ENCODE data around the gene ATXN10. TPM values are rescaled to one million over a fixed set of nuclear protein-coding genes. Genes with fewer than 3 reads are reported as not detected.
A peak's percentile ranks its signal among the peaks of the same experiment; 100 is the strongest.
"Not testable (repeated sequence)": the region's sequence is repeated elsewhere in the genome, so short reads cannot be mapped to it uniquely, and the experiment has no call there.

Gene ATXN10
- total RNA-seq, 1 donor from 2014 or later, result 92.4 TPM

DNA sequence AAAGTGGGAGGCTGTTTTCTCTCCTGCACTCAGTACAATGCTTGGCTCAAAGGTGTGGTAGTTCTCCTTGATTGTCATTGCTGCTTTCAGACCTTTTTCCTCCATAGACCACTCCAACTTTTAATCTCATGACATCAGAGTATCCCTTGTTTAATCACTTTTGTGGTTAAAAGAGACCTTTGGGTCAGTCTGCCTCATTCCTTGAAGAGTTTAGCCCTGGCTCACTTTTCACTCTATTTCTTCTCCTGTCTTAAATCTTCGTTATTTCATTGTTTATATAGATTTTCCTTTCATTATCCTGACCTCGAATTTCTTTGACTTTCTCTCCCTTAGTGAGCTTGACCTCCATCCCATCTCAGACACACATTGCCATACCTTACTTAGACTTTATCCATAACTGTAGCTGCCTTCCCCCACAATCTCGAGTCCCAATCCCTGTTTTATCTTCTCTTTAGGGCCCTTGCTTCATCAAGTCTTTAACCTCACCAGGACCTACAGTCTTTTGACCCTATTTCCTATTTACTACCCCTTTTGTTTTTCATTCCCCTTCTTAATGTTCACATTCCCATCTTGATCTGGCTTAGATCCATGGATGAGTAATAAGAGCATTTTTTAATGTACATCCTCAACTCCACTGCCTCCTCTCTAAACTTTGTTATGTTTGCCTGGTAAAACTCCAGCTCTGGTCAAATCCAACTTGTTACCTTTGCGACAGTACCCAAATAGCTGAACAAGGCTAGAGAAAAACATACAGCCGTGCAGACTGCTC is 9.5 kb downstream of the ATXN10 start:
- peak; percentile 3 for DNase-seq

DNA sequence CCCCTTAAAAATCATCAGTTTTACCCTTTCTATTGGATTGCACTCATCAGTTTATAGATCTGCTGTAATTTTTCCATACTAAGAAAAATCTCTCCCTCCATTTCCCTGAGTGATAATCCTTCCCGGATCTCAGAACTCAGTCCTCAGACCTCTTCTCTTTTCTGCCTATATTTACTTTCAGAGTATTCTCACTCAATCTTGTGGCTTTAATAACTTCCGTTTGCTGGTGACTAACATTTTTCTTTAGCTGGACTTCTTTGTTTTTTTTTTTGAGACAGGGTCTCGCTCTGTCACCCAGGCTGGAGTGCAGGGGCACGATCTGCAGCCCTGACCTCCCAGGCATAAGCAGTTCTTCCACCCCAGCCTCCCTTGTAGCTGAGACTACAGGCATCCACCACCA is 10.4 kb downstream of the ATXN10 start:
- DNase-seq, result no peak

DNA sequence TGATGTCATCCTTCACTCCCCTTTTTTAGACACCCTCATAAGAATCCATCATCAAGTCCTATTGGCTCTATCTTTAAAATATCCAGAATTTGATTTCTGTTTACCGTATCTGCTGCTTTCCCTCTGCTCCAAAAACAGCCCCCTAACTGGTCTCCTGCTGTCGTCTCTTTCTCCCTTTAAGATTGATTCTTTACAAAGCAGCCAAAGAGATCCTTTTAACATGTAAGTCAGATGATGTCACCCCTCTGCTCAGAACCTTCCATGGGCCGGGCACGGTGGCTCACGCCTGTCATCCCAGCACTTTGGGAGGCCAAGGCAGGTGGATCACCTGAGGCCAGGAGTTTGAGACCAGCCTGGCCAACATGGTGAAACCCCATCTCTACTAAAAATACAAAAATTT is 11.1 kb downstream of the ATXN10 start:
- DNase-seq, result not testable (repeated sequence)

DNA sequence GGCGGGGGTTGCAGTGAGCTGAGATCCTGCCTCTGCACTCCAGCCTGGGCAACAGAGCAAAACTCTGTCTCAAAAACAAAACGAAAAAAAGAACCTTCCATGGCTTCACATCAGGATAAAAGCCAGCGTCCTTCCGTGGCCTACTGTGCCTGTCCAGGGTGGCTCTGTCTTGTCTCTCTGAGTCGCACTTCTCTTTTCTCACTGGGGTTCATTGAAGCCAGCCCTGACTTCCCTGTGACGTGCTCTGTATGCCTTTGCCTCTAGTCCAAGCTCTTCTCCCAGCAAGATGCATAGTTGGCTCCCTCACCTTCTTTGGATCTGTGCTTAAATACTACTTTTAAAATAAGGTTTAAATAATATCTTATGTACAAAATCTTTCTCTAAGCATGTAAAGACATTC is 11.6 kb downstream of the ATXN10 start:
- DNase-seq, result no peak

DNA sequence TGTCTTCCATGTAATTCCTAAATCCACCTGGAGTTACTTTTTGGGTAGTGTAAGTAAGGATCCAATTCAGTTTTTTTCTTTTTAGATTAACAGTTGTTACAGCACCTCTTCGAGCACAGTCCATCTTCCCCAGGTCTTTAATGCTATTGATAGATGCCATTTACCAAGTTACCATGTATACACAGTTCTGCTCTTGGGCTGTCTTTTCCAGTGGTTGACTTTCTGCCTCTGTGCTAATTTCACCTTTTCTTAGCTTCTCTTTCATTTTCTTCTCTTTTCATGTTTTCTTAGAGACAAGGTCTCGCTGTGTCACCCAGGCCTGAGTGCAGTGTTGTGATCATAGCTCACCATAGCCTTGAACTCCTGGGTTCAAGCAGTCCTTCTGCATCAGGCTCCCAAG is 12.0 kb downstream of the ATXN10 start:
- DNase-seq, result no peak

DNA sequence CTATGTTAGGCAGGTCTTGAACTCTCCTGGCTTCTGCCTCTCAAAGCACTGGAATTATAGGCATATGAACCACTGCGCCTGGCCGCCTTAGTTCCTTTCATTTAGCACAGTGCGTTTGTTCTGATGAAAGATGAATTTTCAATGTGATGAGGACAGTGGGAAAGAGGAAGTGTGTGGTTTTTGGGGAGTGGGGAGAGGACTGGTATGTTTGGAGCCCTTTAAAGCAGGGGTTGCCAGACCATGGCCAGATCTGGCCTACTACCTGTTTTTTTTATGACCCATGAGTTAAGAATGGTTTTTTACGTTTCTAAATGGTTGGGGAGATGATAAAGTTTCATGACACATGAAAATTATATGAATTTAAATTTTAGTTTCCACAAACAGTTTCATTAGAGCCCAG is 12.5 kb downstream of the ATXN10 start:
- DNase-seq, result no peak

DNA sequence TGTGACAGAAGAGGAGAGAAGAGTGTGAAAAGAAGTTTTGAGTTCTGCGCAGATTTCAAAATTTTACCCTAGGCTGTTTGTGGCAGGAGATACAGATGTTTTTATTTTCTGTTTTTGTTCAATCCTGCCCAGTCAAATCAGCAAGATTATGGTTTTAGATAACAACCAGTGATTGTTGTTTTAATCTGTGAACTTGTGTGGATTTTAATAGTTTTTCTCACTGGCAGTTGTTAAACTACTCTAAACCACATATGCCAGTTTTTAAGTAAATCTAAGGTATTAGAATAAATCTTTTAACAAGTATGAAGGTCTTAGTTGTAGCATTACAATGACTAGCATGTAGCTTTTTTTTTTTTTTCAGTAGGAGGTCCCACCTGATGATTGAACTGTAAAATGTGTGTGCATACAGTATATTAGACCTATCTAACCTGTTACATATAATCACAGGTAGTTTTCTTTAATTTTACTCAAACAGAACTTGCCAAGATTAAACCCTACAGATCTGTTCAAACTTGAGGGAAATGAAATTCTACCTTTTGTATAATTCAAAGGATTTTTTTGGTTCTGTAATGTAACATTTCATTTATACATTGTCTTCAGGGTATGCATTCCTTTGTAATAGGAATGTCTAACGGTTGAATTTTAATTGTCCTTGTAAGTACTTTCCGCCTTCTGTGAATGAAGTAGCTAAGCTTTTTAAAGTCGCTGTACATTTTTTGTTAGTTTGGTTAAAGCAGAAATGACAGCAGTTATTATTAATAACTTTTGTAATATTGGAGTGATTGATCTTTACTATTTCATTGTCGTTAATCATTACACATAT is 13.3 kb downstream of the ATXN10 start:
- no peak for DNase-seq

DNA sequence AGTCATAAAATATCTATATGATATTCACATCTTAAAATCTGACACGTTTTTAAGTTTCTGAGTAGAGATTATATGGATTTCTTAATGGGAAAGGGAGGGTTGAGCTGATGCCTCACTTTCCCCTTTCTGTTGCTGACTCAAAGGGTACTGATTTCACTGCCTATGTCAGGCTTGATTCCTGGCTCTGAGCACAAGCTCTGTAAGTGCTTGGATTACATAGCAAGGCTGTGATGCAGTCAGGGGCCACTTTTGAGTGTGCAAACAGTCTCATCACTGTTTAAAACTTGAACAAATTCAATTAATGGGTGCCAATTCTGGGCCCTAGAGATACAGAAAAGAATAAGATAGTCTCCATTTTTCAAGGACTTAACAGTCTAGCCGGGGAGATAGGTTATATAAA is 14.4 kb downstream of the ATXN10 start:
- no peak for DNase-seq

DNA sequence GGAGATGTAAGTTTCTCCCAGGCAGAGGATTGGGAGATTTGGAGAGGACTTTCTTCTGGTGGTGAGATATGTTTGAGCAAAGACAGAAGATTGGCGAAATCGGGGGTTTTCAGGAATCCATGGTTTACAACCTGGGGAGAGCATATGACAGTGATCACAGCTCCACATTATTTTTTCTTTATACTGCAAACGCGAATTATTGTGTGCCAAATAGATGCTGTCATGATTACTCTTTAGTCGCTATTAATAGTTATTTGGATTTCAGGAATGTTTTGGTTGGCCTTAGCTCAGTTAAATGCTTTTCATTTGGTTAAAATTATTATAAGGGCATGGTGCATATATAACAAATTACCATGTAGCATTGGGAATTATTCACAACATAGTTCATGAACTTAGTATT is 15.2 kb downstream of the ATXN10 start:
- DNase-seq, result no peak

DNA sequence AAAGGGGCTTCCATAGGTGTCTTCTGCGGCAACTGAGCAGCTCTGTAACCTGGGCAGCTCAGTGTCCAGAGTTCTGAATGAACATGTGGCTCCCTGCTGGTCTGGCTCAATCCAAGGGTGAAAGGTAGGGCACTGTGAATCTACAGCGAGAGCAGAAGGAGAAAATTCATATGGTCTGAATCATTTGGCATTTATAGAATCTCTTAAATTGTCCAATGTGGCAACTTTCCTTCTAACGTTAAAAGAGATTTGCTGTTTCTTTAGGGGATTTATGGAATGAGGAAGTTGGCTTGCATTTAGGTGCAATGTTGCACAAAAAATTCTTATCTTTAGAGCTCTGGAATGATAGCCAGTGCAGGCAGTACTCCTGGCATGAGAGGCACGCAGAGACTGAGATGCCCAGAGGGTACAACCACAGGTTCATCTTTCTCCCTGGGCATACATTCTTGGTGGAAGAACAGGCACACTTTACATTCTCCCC is 17.0 kb downstream of the ATXN10 start:
- DNase-seq, result no peak

DNA sequence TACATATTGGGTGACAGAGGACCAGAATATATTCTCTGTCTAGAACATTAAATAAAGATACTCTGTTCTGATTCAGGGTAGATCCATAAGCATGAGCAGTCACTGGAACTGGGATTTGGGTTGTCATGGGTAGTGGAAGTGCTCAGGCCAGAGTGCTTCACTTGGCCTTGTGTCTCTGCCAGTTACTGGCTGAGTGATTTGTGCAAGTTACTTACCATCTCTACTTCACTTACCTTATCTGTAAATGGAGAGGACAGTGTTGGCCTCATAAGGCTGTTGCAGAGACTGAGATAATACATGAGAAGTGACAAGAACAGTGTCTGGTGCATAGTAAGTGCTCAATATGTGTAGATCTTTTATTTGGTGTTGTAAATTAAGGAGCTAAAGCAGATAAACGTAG is 17.6 kb downstream of the ATXN10 start:
- no peak for DNase-seq

DNA sequence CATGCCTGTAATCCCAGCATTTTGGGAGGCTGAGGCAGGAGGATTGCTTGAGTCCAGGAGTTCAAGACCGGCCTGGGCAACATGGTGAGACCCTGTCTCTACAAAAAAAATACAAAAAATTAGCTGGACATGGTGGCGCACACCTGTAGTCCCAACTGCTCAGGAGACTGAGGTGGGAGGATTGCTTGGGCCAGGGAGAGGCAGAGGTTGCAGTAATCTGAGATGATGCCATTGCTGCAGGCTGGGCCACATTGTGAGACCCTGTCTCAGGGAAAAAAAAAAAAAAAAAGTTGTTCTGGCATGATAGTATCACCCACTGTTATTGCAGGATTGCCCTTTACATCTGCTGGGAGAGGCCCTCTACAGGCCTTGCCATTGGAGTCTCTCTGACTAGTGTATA is 18.4 kb downstream of the ATXN10 start:
- DNase-seq, result no peak

DNA sequence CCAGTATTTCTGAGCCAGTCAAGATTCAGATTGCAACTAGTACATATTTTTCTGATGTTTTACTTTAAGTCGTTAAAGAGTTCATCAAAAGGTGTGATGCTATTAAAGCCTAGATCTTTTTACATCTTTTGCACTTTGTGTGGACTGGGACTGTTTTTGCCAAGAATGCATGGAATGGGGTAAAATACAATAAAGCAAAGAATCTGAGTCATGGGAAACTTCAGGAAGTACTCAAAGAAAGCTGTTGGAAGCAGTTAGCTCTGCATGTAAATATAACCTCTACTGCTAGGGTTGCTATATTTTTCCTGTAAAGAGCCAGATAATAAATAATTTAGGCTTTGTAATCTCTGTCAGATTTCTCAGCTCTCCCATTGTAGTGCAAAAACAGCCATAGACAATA is 20.9 kb downstream of the ATXN10 start:
- peak; percentile 72 for DNase-seq

DNA sequence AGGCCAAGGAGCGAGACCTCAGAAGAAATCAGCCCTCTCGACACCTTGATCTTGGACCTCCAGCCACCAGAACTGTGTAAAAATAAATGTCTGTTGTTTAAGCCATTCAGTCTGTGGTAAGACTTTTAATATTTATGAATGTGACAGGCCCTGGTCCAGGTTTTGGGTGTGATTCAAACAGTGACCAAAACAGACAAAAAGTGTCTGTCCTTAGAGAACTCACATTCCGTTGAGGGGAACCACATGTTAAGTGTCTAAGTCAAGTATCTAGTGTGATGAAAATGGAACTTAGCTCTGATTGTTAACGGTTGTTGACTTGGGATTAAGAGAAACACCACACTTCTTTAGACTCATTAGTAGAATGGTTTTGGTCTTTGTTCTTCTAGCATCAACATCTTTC is 22.2 kb downstream of the ATXN10 start:
- DNase-seq, result no peak

DNA sequence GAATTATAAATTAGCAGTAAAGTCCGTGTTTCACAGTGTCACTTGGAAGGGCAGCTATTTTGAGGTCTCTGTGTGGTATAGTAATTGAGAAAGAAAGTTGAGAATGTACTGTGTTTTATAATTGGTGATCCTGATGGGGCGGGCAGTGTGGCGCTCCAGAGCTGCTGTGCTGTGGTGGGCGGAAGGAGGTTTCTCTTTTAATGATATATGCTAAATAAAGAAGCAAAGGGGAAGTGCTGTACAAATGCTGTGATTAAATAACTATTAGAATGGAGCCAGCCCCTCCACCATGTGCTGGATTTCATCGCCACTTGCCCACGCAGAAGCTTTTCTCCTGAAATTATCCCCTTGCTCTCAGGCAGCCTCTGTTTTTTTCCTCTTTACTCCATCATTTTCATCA is 24.6 kb downstream of the ATXN10 start:
- no peak for DNase-seq

DNA sequence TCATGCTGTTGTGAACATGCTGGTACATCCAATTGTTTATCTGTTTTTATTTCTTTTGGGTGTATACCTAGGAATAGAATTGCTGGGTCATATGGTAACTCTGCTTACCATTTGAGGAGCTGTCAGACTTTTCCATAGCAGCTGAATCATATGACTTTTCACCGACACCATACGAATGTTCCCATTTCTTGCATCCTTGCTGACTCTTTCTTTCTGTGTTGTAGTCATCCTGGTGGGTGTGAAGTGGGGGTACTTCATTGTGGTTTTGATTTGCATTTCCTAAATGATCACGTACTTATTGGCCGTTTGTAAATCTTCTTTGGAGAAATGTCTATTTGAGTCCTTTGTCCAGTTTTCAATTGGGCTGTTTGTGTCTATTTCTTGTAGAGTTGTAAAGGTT is 26.5 kb downstream of the ATXN10 start:
- no peak for DNase-seq

DNA sequence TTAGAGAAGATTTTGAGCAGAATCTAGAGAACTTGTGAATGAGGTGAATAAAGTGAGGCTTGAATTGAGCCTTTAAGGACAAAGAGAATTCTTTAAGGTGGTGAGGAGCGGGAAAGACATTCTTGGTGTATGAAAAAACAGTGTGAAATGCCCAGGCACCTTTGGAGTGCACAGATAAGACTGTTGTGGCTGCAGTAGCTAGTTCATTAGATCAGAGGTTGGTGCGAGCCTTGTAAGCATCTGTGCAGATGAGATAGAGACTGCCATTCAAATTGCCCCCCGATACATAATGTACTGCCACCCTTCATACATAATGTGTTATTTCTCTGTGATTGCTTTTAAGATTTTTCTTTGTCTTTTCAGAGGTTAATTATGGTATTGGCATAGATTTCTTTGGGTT is 31.3 kb downstream of the ATXN10 start:
- no peak for DNase-seq

DNA sequence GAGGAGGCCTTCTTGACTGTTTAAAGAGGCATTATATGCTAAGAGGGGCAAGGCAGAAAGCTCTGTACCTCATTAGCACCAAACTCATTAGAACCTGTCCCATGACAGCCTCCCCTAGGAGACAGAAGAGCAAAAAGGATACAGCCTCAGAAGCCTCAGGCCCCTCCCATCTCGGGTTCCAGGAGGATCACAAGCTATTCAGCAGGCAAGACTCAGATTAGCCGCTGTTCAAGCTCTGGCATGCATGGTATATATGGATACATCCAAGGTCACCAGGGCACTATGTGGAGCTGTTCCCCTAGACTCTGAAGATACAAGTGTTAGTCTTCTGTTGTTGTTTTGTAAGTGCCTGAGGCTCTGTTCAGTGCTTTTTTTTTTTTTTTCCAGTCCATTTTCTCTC is 32.1 kb downstream of the ATXN10 start:
- no peak for DNase-seq

DNA sequence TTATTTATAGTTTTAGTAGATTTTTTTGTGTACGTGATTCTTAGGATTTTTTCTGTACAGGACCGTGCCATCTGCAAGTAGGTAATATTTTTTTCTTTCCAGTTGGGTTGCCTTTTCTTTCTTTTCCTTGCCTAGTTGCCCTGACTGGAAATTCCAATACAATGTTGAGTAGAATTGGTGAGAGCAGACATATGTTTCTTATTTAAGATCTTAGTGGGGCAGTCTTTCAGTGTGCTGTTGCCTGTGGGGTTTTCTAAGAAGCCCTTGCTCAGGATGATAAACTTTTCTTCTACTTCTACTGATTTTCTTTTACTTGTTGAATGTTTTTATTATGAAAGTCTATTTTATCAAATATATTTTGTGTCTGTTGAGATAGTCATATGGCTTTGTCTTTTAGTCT is 33.0 kb downstream of the ATXN10 start:
- DNase-seq, result no peak

DNA sequence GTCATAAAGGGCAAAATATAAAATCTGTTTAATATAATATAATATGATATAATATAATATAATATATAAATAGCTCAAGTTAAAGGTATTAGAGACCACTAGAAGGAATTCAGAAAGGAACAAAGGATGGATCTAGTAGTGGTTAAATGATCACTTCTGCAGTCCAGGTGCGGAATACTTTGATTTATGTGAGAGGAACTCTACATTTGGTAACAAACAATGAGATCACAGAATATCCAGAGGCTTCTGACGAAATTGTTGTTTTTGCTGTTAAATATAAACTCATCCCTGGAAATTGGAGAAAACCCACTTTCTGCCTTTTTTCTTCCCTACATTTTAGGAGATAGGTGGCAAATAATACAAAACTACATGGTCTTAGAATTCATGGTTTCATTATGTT is 36.0 kb downstream of the ATXN10 start:
- DNase-seq, result no peak

DNA sequence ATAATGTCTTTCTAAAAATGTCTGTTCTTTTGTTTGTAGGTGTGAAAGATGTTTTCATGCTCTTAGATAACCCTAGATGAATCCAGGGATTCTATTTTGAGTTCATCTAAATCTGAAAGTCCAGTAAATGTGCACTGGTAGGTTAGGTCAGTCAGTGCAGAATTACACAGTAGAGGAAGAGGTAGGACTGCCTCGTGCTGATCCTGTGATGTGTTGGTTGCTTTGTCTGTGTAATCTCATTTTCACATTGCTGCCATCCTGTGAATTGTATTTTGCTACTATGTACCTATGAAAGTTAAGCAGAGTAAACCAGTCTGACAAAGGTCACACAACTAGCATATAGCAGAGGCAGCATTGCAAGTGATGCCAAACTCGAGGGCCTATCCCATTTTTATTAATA is 36.5 kb downstream of the ATXN10 start:
- no peak for DNase-seq

DNA sequence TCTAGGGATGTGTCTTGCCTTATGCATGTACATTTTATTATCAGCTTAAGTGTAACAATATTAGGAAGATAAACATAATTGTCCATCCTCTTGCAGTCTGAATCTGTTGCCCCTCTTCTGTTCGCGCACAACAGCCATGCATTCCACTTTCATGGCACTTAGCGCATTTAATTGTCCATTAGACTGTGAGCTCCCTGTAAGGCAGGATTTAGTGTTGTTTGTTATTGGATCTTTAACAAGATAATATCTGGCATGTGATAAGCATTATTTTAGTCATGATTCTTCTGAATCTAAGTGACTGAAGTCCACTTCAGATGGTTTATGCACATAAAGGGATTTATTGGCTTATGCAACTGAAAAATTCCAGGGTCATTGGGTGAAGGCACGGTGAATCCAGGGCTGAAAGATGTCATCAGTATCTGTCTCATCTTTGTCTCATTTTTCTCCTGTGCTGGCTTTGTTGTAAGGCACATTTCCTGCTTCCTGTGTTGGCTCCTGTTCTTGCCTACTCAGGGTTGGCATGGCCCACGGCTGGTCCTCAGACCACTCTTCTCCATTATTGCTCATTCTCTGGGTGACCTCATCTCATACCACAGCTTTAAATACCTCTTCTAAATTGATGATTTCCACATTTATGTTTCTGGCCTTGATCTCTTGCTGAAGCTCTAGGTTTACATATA is 37.6 kb downstream of the ATXN10 start:
- peak; percentile 59 for DNase-seq

DNA sequence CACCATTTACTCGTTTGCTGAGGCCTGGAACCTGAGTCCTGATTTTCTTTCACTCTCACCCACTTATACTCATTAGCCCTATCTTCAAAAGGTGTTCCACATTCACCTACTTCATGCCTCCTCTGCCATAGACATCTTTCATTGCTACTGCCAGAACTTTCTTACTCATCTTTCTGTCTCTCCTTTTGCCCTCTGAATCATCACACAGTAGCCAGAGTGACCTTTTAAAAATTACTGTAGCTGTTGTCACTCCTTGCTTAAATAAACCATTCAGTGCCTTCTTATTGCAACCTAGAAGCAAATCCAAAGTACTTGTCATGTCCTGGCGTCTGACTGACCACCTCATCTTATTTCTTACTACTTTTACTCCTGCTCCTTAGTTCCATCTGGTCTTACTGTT is 38.2 kb downstream of the ATXN10 start:
- no peak for DNase-seq

DNA sequence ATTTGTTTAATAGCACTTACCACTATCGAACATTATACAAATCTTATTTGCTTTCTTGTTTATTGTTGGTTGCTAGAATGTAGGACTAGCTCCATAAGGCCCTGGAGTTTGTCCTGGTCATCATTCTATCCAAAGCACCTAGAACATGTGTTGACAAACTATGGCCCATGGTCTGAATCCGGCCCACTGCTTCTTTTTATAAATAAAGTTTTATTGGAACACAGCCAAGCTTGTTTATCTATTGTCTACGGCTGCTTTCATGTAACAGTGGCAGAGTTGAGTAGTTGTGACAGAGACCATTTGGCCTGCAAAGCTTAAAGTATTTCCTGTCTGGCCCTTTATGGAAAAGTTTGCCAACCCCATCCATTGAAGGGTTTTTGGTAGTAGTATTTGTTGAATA is 38.8 kb downstream of the ATXN10 start:
- no peak for DNase-seq

Measured in dermis blood vessel endothelial cell (primary cell).